Umbilical cord (tissue), 2 donors: Measurements from ENCODE around the gene KMT5B. TPM values are rescaled to one million over a fixed set of nuclear protein-coding genes. Genes with fewer than 3 reads are reported as not detected.

Experiments used
- DNase-seq: peaks from one replicate; pipeline ENCODE4 v3.0.0-alpha.2; 2015; ENCODE audit warnings: low spot score
- total RNA-seq: library from RNA; depleted of rRNA; stranded (reverse); fragments of >200 nt; gene quantifications from one replicate; pipeline ENCODE4 v1.2.3, GENCODE V29; 2014; ENCODE audit warnings: low replicate concordance; ENCODE audit not compliant: insufficient read depth

The KMT5B gene
- total RNA-seq, 1 donor from 2014 or later: 54.2 TPM

GRCh38 chr11:68216171-68216938 is 3.3 kb upstream of the KMT5B start:
- no peak for DNase-seq

- no peak for DNase-seq
Observed at GRCh38 chr11:68215524-68216170, 2.6 kb upstream of the KMT5B start.

GRCh38 chr11:68215087-68215445 is 2.0 kb upstream of the KMT5B start:
- no peak for DNase-seq

GRCh38 chr11:68214173-68215086 is 1.3 kb upstream of the KMT5B start:
- DNase-seq: no peak

GRCh38 chr11:68213555-68214172 is 568 bp upstream of the KMT5B start:
- peak; percentile 95 for DNase-seq

GRCh38 chr11:68212421-68213134 is 518 bp downstream of the KMT5B start:
- DNase-seq: peak; percentile 72

- DNase-seq: no peak
Observed at GRCh38 chr11:68211546-68211945, 1.6 kb downstream of the KMT5B start.

- DNase-seq: peak; percentile 64
Observed at GRCh38 chr11:68206211-68206610, 6.9 kb downstream of the KMT5B start.

- DNase-seq: no peak
Observed at GRCh38 chr11:68204402-68204801, 8.7 kb downstream of the KMT5B start.

GRCh38 chr11:68202165-68202564 is 10.9 kb downstream of the KMT5B start:
- DNase-seq: no peak

- no peak for DNase-seq
Observed at GRCh38 chr11:68201492-68201891, 11.6 kb downstream of the KMT5B start.

GRCh38 chr11:68200639-68201038 is 12.5 kb downstream of the KMT5B start:
- peak; percentile 41 for DNase-seq

- DNase-seq: no peak
Observed at GRCh38 chr11:68199295-68199987, 13.7 kb downstream of the KMT5B start.

- no peak for DNase-seq
Observed at GRCh38 chr11:68196219-68196618, 16.9 kb downstream of the KMT5B start.

- no peak for DNase-seq
Observed at GRCh38 chr11:68194675-68195294, 18.3 kb downstream of the KMT5B start.

- DNase-seq: no peak
Observed at GRCh38 chr11:68193018-68193417, 20.1 kb downstream of the KMT5B start.

- no peak for DNase-seq
Observed at GRCh38 chr11:68191661-68192579, 21.2 kb downstream of the KMT5B start.

GRCh38 chr11:68189888-68190287 is 23.2 kb downstream of the KMT5B start:
- no peak for DNase-seq

- DNase-seq: no peak
Observed at GRCh38 chr11:68189082-68189481, 24.0 kb downstream of the KMT5B start.
